HCT116 (cell line): ENCODE measurements around the gene DCAF5.

Source experiments
- EZH2phosphoT487 ChIP-seq: fragments of 200-600 bp; IDR thresholded peaks from 2 replicates; pipeline ENCODE4 v1.6.1; 2018; ENCODE audit warnings: antibody characterized with exemption, borderline replicate concordance
- YY1 ChIP-seq: IDR thresholded peaks from 2 replicates; pipeline ENCODE4 v1.6.1; 2011; ENCODE audit warnings: low read length, low read depth, moderate library complexity, mild to moderate bottlenecking; ENCODE audit not compliant: insufficient replicate concordance; ENCODE audit errors: extremely low read depth

GRCh38 chr14:69183735-69184134 lies 30.8 kb upstream of the DCAF5 start:
- TF ChIP-seq EZH2phosphoT487 (no peak), YY1 (no peak)
